NCI-H524 treated with DMSO at 0.1 percent for 48 hours (cell line): Measurements from ENCODE around the gene EHD1.

ENCODE experiments used
- DNase-seq: peaks from one replicate; lab custom pipeline; 2025; lab: John Stamatoyannopoulos, UW

The EHD1 gene

GRCh38 chr11:64890522-64890939 lies 12.1 kb upstream of the EHD1 start:
- peak; percentile 28 for DNase-seq

- no peak for DNase-seq
Observed at GRCh38 chr11:64888729-64889511, 10.5 kb upstream of the EHD1 start.

DNA sequence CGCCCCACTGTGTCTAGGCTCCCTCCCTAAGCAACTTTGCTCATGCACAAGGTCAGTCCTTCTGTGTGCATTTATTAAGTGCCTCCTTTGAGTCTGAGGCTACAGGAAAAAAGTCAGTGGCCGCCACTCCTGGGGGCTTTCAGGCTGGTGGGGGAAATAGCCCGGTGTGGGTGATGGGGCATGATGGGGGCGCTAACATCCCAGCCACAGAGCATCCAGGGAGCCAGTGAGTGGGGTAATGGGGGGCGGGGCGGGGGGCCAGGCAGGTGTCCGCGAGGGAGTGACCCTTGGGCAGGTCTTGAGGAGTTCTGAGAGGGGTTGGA lies 9.9 kb upstream of the EHD1 start:
- DNase-seq, result no peak

- no peak for DNase-seq
Observed at GRCh38 chr11:64887757-64888405, 9.5 kb upstream of the EHD1 start.

- DNase-seq, result no peak
Observed at GRCh38 chr11:64887234-64887756, 8.9 kb upstream of the EHD1 start.

DNA sequence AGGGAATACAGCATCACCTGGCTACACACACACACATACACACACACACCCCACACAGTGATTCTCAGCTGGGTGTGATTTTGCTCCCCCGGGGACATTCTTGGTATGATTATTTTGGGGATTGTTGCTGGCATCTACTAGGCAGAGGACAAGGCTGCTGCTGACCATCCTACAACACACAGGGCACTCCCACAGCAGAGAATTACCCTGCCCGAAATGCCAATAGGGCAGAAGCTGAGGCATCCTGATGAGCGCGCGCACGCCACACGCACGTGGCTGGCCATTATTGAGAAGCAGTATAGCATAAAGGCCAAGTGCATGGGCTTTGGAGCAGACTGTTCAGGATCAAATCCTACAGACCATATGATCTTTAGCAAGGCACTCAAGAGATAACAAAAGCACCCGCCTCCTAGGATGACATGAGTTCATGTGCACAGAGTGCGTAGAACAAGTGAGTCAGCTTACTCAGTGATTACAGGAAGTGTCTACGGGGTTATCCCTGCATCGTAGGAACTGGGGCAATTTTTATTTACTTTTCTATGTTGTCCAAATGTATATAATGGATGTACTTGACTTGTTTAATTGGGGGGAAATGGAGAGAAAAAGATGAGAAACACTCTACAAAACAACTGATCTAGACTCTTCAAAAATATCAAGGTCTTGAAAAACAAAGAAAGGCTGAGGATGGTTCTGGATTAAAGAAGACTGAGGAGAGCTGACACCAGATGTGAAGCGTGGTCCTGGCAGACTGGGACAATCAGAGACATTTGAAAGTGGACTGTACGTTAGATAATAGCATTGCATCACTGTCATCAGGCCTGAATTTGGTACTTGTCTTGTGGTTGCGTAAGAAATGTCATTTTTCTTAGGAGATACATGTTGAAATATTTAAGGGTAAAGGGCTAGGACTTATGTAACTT lies 7.2 kb upstream of the EHD1 start:
- no peak for DNase-seq

DNA sequence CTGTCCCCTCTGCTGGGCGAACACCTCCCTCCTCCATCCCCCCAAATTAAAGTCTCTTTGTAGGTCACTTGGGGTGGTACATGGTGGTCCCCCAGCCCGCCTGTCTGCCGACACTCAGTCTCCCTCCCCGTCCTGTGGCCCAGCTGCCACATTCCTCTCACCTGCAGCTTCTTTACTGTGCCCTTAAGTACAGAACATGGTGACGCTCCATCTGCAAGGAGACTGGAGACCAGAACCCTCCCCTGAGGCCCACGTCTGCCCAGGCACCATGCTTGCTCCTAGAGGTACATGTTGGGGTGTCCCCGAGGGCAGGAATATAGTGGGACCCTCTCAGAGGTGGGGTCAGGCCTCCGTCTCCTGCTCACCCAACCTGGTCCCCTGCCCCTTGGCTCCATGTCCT lies 5.6 kb upstream of the EHD1 start:
- no peak for DNase-seq

DNA sequence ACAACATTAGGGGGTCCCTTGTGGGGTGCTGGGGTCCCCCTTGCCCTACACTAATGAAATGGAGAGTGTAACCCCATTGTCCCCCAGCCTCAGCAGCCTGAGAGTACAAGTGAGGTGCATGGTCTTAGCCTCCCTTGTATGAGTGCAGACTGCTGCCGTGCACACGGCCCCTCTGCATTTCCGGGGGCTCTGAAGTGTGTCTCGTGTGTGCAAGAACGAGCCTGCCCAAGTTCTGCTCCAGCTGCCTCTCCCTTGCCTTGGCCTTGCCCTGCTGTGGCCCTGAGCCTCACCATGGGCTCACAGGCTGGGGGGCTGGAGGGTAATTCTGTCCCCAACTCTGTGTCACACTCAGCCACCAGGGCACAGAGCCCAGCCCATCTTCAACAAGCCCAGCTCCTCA lies 5.2 kb upstream of the EHD1 start:
- no peak for DNase-seq

- DNase-seq, result no peak
Observed at GRCh38 chr11:64882243-64882642, 3.8 kb upstream of the EHD1 start.

GRCh38 chr11:64881476-64881875 lies 3.1 kb upstream of the EHD1 start:
- DNase-seq, result no peak

DNA sequence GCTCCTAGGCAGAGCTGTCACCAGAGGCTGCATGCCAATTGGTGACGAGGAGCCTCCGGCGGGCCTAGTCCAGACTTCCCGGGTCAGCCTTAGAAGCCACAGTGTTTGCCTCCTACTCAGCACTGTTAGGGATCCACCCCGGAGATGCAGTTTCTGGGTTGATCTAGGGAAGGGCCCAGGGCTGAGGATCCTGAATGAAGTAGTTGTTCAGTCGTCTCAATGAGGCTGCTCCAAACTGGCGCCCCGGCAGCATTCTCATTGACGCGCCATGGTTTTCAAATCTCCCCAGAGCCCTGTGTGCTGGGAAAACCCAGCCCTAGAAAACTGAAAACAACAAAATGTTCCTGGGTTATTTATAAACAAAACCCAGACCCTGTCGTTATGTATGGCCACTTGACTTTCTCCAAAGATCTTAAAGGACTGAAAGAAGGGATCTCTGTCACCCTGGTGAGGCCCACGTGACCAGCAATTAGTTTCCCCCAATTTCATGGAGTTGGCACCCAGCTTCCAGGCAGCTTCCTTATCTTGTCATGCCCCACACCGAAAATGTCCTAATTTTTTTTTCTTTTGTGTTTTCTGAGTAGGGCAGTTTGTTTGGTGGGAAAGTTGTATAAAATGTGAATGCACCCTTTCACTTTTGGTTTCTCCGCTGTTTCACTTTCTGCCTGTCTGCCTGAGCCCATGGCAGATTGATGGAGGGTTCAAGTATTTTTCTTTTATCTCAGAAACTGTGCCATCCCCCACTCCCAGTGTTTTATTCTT lies 2.0 kb upstream of the EHD1 start:
- no peak for DNase-seq

DNA sequence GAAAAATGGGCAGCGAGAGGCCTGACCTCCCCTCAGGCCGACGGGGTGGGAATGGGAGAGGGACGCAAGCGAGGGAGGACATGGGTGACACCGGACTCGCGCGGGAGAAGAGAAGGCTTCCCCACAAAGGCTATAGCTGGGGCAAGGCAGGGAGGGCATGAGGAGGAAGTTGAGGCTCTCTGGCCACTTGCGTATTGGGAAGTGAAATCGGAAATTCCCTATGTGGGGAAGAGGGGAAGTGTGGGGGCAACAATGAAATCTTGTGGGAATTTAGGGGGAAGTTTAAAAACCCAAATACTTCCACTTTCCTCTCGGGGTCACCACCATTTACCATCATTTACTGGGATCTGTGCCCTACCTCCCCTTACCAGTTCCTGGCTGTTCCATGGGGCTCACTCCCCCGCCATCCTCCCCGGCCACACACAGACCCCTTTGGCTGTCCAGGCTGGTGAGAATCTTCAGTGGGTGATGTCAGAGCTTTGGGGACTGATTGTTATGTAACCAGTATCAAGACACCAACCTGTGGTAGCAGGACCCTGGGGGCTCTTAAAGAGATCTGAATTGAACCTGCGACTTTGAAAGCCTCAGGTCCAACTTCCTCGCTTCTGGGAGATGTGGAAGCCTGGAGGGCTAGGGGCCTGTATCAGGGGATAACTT lies 951 bp upstream of the EHD1 start:
- no peak for DNase-seq

- no peak for DNase-seq
Observed at GRCh38 chr11:64878223-64878493, 263 bp downstream of the EHD1 start.

GRCh38 chr11:64877390-64878222 lies 815 bp downstream of the EHD1 start:
- DNase-seq, result no peak

- DNase-seq, result no peak
Observed at GRCh38 chr11:64876835-64877341, 1.5 kb downstream of the EHD1 start.

GRCh38 chr11:64876229-64876750 lies 2.1 kb downstream of the EHD1 start:
- no peak for DNase-seq

GRCh38 chr11:64875369-64876228 lies 2.8 kb downstream of the EHD1 start:
- no peak for DNase-seq

- no peak for DNase-seq
Observed at GRCh38 chr11:64874308-64875240, 3.8 kb downstream of the EHD1 start.
